HG02938 (cell line): ENCODE results near the gene UCHL5.

Experiments used
- ATAC-seq: cut with Tn5 transposase; IDR thresholded peaks from one replicate; pipeline ENCODE4 v1.9.1; 2021; ENCODE audit warnings: mild to moderate bottlenecking, moderate library complexity; ENCODE audit not compliant: unreplicated experiment

Gene UCHL5

GRCh38 chr1:193059282-193060114, at the start of gene UCHL5, which contains the start of gene RO60:
UCHL5 (minus strand) TSS chr1:193059360; CDS start chr1:193059260, 100 bp downstream.
RO60 (plus strand) TSS chr1:193059612; CDS start chr1:193069055, 9,443 bp downstream.
- ATAC-seq: peak; percentile 91

- ATAC-seq: no peak
Measured at GRCh38 chr1:193108471-193108870, 49.3 kb upstream of the UCHL5 start.

GRCh38 chr1:193105821-193106177, 46.6 kb upstream of the UCHL5 start:
- ATAC-seq: no peak

GRCh38 chr1:193104907-193105820, 46.0 kb upstream of the UCHL5 start, which contains the start of gene GLRX2:
GLRX2 (minus strand) TSS chr1:193105414; CDS start chr1:193105382, 32 bp downstream.
- ATAC-seq: peak; percentile 81

- ATAC-seq: peak; percentile 34
Measured at GRCh38 chr1:193104502-193104906, 45.3 kb upstream of the UCHL5 start.

- no peak for ATAC-seq
Measured at GRCh38 chr1:193103759-193104501, 44.8 kb upstream of the UCHL5 start.

- ATAC-seq: no peak
Measured at GRCh38 chr1:193102662-193103061, 43.5 kb upstream of the UCHL5 start.

- no peak for ATAC-seq
Measured at GRCh38 chr1:193094112-193094511, 35.0 kb upstream of the UCHL5 start.

GRCh38 chr1:193090865-193091264, 31.7 kb upstream of the UCHL5 start:
- ATAC-seq: no peak

GRCh38 chr1:193087893-193088292, 28.7 kb upstream of the UCHL5 start:
- no peak for ATAC-seq

- ATAC-seq: no peak
Measured at GRCh38 chr1:193086342-193086741, 27.2 kb upstream of the UCHL5 start.

GRCh38 chr1:193085263-193085662, 26.1 kb upstream of the UCHL5 start:
- no peak for ATAC-seq

GRCh38 chr1:193083365-193084088, 24.4 kb upstream of the UCHL5 start:
- peak; percentile 98 for ATAC-seq

- ATAC-seq: no peak
Measured at GRCh38 chr1:193079187-193079586, 20.0 kb upstream of the UCHL5 start.

GRCh38 chr1:193077991-193078390, 18.8 kb upstream of the UCHL5 start:
- ATAC-seq: no peak

GRCh38 chr1:193070942-193071341, 11.8 kb upstream of the UCHL5 start:
- ATAC-seq: no peak

GRCh38 chr1:193070386-193070753, 11.2 kb upstream of the UCHL5 start:
- no peak for ATAC-seq

GRCh38 chr1:193069748-193070385, 10.7 kb upstream of the UCHL5 start:
- ATAC-seq: peak; percentile 49

GRCh38 chr1:193068013-193068412, 8.9 kb upstream of the UCHL5 start:
- ATAC-seq: no peak

GRCh38 chr1:193066606-193067005, 7.4 kb upstream of the UCHL5 start:
- no peak for ATAC-seq
